Measurements from ENCODE around the gene SYT17. TPM values are rescaled to one million over a fixed set of nuclear protein-coding genes. Genes with fewer than 3 reads are reported as not detected.

The SYT17 gene
- polyA plus RNA-seq, 2 of the 4 experiments (the other 2 are of a cell fraction): 9.8 to 18.7 TPM

- ChIA-PET POLR2A (no interaction called here), CTCF (interaction anchor here (1.0 to 2.5 kb wide), 8 partner anchors 10 to 58 kb away, joined by 3 to 4 read pairs (median 3); no protein-coding TSS in a partner anchor)
- Histone ChIP-seq H3K4me1 (peaks cover 24% of the 10 kb centered on the region), H3K4me2 (no peak overlapping the region), H3K9me3 (peaks cover 12% of the 10 kb centered on the region; the same call in 1 of the 3 replicates), H3K4me3 (no peak overlapping the region), H3K27ac (no peak overlapping the region)
- 84% methylated on average over 9 of the region's 9 CpGs for WGBS (ENCODE audit: missing lambda C conversion rate)
- no peak for FAIRE-seq
- ATAC-seq: no peak
- DNase-seq (ENCODE audit: low read depth in 1 of 2, low spot score in 1 of 2): no peak
- TF ChIP-seq GATA3 (IDR thresholded peaks at IDR 0.05; ENCODE audit: borderline replicate concordance) (no peak), FOSL2 (IDR thresholded peaks at IDR 0.05) (no peak), FOSL2 (CRISPR knock-in tag; IDR thresholded peaks at IDR 0.05) (no peak)
These were observed 24.5 kb upstream of the SYT17 start for GRCh38 chr16:19143599-19143956.

GRCh38 chr16:19145010-19145409 lies 23.0 kb upstream of the SYT17 start:
- Histone ChIP-seq H3K27ac (no peak overlapping the region), H3K4me2 (no peak overlapping the region), H3K9me3 (peaks cover 12% of the 10 kb centered on the region; the same call in 1 of the 3 replicates), H3K4me1 (peaks cover 10% of the 10 kb centered on the region), H3K4me3 (no peak overlapping the region)
- ChIA-PET CTCF (interaction anchor here (0.7 to 2.5 kb wide), 14 partner anchors 9 to 341 kb away, joined by 3 to 5 read pairs (median 3); no protein-coding TSS in a partner anchor), POLR2A (interaction anchor here (1.0 kb wide), 1 partner anchor 9 kb away, joined by 4 read pairs; no protein-coding TSS in a partner anchor)
- DNase-seq (ENCODE audit: low read depth in 1 of 2, low spot score in 1 of 2) (no peak), FAIRE-seq (no peak), ATAC-seq (no peak)
- TF ChIP-seq FOSB (CRISPR knock-in tag; IDR thresholded peaks at IDR 0.05): no peak
- TF ChIP-seq EP300 (IDR thresholded peaks at IDR 0.05): no peak
- no peak for TF ChIP-seq CEBPB (IDR thresholded peaks at IDR 0.05)
- TF ChIP-seq E2F6 (IDR thresholded peaks at IDR 0.05; ENCODE audit: borderline replicate concordance, low read depth): no peak
- TF ChIP-seq GATA3 (IDR thresholded peaks at IDR 0.05; ENCODE audit: borderline replicate concordance): no peak
- TF ChIP-seq CHD4 (IDR thresholded peaks at IDR 0.05; ENCODE audit: borderline replicate concordance): no peak
- TF ChIP-seq HOXB5 (CRISPR knock-in tag; IDR thresholded peaks at IDR 0.05): no peak
- no peak for TF ChIP-seq TP53 (CRISPR knock-in tag; IDR thresholded peaks at IDR 0.05)
- TF ChIP-seq SREBF2 (IDR thresholded peaks at IDR 0.05): no peak
- TF ChIP-seq EHMT2 (IDR thresholded peaks at IDR 0.05; ENCODE audit: low read depth): no peak
- no peak for TF ChIP-seq MYC (IDR thresholded peaks at IDR 0.05; ENCODE audit: borderline replicate concordance, low read length)
- no peak for TF ChIP-seq RARB (CRISPR knock-in tag; IDR thresholded peaks at IDR 0.05)
- TF ChIP-seq TFCP2L1 (CRISPR knock-in tag; IDR thresholded peaks at IDR 0.05): no peak
- no peak for TF ChIP-seq ZC3H11A (IDR thresholded peaks at IDR 0.05)
- no peak for TF ChIP-seq NPAS2 (CRISPR knock-in tag; IDR thresholded peaks at IDR 0.05; ENCODE audit: borderline replicate concordance)
- no peak for TF ChIP-seq ZSCAN20 (CRISPR knock-in tag; IDR thresholded peaks at IDR 0.05)
- TF ChIP-seq PHF8 (IDR thresholded peaks at IDR 0.05; ENCODE audit: borderline replicate concordance, low read depth): no peak
- no peak for TF ChIP-seq MAZ (IDR thresholded peaks at IDR 0.05; ENCODE audit: borderline replicate concordance, low read depth, low read length)
- no peak for TF ChIP-seq ATOH8 (CRISPR knock-in tag; IDR thresholded peaks at IDR 0.05; ENCODE audit: low read depth)
- 76% methylated on average over 3 of the region's 3 CpGs for WGBS (ENCODE audit: missing lambda C conversion rate)

GRCh38 chr16:19147126-19147525 lies 20.9 kb upstream of the SYT17 start:
- Histone ChIP-seq H3K4me1 (no peaks in the 10 kb centered on the region), H3K4me3 (no peak overlapping the region), H3K4me2 (no peak overlapping the region), H3K27ac (no peak overlapping the region), H3K9me3 (peaks cover 12% of the 10 kb centered on the region; the same call in 1 of the 3 replicates)
- no peak for FAIRE-seq
- ATAC-seq: no peak
- ChIA-PET CTCF (interaction anchor here (1.4 to 2.2 kb wide), 3 partner anchors 10 to 60 kb away, joined by 3 to 8 read pairs (median 5); no protein-coding TSS in a partner anchor), POLR2A (no interaction called here)
- DNase-seq (ENCODE audit: low read depth in 1 of 2, low spot score in 1 of 2): no peak
- TF ChIP-seq MYC (IDR thresholded peaks at IDR 0.05; ENCODE audit: borderline replicate concordance, low read length): no peak
- no peak for TF ChIP-seq HDAC2 (IDR thresholded peaks at IDR 0.05)
- TF ChIP-seq ZC3H11A (IDR thresholded peaks at IDR 0.05): no peak
- TF ChIP-seq ATOH8 (CRISPR knock-in tag; IDR thresholded peaks at IDR 0.05; ENCODE audit: low read depth): no peak
- TF ChIP-seq MAFK (IDR thresholded peaks at IDR 0.05; ENCODE audit: partially characterized antibody): no peak
- TF ChIP-seq PHF8 (IDR thresholded peaks at IDR 0.05; ENCODE audit: borderline replicate concordance, low read depth): no peak
- TF ChIP-seq JUNB (IDR thresholded peaks at IDR 0.05): no peak
- TF ChIP-seq CHD2 (IDR thresholded peaks at IDR 0.05; ENCODE audit: low read length, partially characterized antibody): no peak
- no peak for TF ChIP-seq EHF (CRISPR knock-in tag; IDR thresholded peaks at IDR 0.05)
- WGBS (ENCODE audit: missing lambda C conversion rate): 53% methylated on average over 4 of the region's 4 CpGs

All from A549 (cell line).